ENCODE data around the gene BOD1L2.

Gene BOD1L2

DNA sequence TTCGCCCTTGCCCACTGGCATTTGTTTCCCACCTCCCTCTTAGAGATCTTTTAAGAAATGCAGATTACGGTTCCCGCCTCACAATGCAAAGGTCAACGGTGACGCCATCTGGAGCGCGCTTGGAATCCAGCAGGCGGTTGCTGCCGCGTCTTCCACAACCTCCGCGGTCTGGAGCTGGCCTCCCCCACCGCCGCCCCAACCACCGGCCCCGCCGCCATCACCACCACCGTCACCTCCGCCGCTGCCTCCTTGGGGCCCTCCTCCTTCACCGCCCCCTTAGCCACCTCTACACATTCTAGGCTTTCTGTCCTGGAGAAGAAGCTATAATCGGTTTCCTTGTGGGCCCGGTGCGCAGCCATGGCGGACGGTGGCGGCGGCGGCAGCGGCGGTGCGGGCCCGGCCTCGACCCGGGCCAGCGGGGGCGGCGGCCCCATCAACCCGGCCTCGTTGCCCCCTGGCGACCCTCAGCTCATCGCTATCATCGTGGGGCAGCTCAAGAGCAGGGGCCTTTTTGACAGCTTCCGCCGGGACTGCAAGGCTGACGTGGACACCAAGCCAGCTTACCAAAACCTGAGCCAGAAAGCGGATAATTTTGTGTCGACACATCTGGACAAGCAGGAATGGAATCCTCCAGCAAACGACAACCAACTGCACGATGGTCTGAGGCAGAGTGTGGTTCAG lies at the start of gene BOD1L2:
BOD1L2 (plus strand) TSS at position 132 of the 681 bp plus-strand sequence; CDS start at position 358, 226 bp downstream.
- no peak within 1 kb of the TSS for H3K27ac ChIP-seq
- no peak for TF ChIP-seq ZFX (IDR thresholded peaks at IDR 0.05; ENCODE audit: borderline replicate concordance)
- TF ChIP-seq, protein P1, sequence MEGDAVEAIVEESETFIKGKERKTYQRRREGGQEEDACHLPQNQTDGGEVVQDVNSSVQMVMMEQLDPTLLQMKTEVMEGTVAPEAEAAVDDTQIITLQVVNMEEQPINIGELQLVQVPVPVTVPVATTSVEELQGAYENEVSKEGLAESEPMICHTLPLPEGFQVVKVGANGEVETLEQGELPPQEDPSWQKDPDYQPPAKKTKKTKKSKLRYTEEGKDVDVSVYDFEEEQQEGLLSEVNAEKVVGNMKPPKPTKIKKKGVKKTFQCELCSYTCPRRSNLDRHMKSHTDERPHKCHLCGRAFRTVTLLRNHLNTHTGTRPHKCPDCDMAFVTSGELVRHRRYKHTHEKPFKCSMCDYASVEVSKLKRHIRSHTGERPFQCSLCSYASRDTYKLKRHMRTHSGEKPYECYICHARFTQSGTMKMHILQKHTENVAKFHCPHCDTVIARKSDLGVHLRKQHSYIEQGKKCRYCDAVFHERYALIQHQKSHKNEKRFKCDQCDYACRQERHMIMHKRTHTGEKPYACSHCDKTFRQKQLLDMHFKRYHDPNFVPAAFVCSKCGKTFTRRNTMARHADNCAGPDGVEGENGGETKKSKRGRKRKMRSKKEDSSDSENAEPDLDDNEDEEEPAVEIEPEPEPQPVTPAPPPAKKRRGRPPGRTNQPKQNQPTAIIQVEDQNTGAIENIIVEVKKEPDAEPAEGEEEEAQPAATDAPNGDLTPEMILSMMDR (IDR thresholded peaks at IDR 0.05) = no peak

GRCh38 chr18:57107140-57107832 lies 39.6 kb upstream of the BOD1L2 start:
- H3K27ac ChIP-seq = no peak overlapping the region
- TF ChIP-seq, protein P1 (IDR thresholded peaks at IDR 0.05) = no peak
- TF ChIP-seq ZFX (IDR thresholded peaks at IDR 0.05; ENCODE audit: borderline replicate concordance) = no peak

DNA sequence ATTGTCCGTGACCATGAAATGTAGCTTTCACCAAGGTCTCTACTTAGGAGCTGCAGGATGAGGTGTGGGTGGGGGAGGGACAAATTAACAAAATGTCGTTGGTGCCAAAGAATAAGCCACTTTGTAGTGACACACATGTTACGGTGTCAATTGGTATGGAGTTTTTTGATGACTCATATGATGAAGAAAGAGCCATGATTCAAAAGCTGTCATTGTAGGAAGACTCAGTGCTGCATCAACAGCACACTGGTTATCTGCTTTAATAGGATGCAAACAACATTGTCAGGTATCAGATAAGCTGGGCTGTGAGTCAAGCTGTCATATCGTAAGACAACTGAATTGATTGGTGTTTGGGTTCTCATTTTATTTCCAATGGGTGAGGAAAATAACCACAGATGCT lies 36.6 kb upstream of the BOD1L2 start:
- TF ChIP-seq ZFX (IDR thresholded peaks at IDR 0.05; ENCODE audit: borderline replicate concordance) = no peak
- TF ChIP-seq, protein P1 (IDR thresholded peaks at IDR 0.05) = no peak
- no peak overlapping the region for H3K27ac ChIP-seq

GRCh38 chr18:57113799-57114420 lies 33.0 kb upstream of the BOD1L2 start:
- TF ChIP-seq, protein P1 (IDR thresholded peaks at IDR 0.05) = no peak
- no peak for TF ChIP-seq ZFX (IDR thresholded peaks at IDR 0.05; ENCODE audit: borderline replicate concordance)
- no peak overlapping the region for H3K27ac ChIP-seq

DNA sequence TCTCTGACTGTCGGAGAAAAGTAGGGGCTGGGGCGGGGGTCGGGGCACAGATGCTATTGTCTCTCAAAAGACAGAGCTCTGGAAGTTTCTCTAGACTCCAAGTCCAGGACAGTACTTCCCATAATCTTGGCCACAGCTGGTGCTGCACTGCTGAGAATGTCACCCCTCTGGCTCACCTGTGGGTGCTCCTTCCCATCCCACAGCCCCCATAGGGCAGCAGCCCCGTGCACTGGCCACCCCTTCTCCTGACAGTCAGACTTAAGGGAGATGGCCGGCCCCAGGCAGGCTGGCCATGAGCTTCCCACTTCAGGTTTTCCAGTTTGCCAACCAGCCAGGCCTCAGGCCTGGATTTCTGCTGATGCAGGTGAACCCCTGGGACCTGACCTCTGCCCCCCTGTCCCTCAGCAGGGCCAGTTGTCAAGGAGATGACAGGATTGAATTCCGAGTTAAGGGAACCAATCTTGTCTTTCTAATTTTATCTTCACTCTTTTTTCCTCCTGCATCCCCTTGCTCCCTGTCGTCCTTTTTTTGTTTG lies 30.2 kb upstream of the BOD1L2 start:
- H3K27ac ChIP-seq = no peak overlapping the region
- no peak for TF ChIP-seq ZFX (IDR thresholded peaks at IDR 0.05; ENCODE audit: borderline replicate concordance)
- TF ChIP-seq, protein P1 (IDR thresholded peaks at IDR 0.05) = no peak

- no peak for TF ChIP-seq ZFX (IDR thresholded peaks at IDR 0.05; ENCODE audit: borderline replicate concordance)
- TF ChIP-seq, protein P1 (IDR thresholded peaks at IDR 0.05) = no peak
- H3K27ac ChIP-seq = no peak overlapping the region
Observed at GRCh38 chr18:57121542-57122112, 25.3 kb upstream of the BOD1L2 start.
